Suprapubic skin (tissue), 4 donors: ENCODE measurements around the gene IGSF22. TPM values are rescaled to one million over a fixed set of nuclear protein-coding genes. Genes with fewer than 3 reads are reported as not detected.

Experiments used
- DNase-seq, 2 donors: peaks; one replicate each; pipeline ENCODE4 v3.0.0-alpha.2; 2019; ENCODE audit warnings: low spot score in 2 of 2
- H3K27ac ChIP-seq: fragments of 200-600 bp; sonication (generic); one replicate; pipeline ENCODE4 v1.5.1; 2019
- H3K27me3 ChIP-seq: fragments of 200-600 bp; sonication (generic); one replicate; pipeline ENCODE4 v1.5.1; 2019
- H3K36me3 ChIP-seq: fragments of 200-600 bp; sonication (generic); one replicate; pipeline ENCODE4 v1.5.1; 2019
- H3K4me1 ChIP-seq: fragments of 200-600 bp; sonication (generic); one replicate; pipeline ENCODE4 v1.5.1; 2019
- H3K4me3 ChIP-seq: fragments of 200-600 bp; sonication (generic); one replicate; pipeline ENCODE4 v1.5.1; 2019; ENCODE audit warnings: mild to moderate bottlenecking
- H3K9me3 ChIP-seq: fragments of 200-600 bp; sonication (generic); one replicate; pipeline ENCODE4 v1.5.1; 2019
- CTCF ChIP-seq, 2 donors: fragments of 200-600 bp in 1 of 2; fragments of 450-650 bp in 1 of 2; sonication (generic) in 1 of 2; IDR thresholded peaks; one replicate each; pipeline ENCODE4 v1.5.1; 2016 to 2019; ENCODE audit warnings: antibody characterized with exemption in 2 of 2, mild to moderate bottlenecking in 1 of 2, moderate library complexity in 1 of 2
- EP300 ChIP-seq: sonication (generic); formaldehyde crosslinking; IDR thresholded peaks from one replicate; pipeline ENCODE4 v1.6.1; 2017; ENCODE audit warnings: antibody characterized with exemption
- POLR2A ChIP-seq, 2 donors: fragments of 450-650 bp; IDR thresholded peaks; one replicate each; pipeline ENCODE4 v1.6.1; 2017; ENCODE audit warnings: antibody characterized with exemption in 2 of 2, mild to moderate bottlenecking in 2 of 2, moderate library complexity in 2 of 2
- POLR2AphosphoS5 ChIP-seq, 3 donors: sonication (generic); formaldehyde crosslinking; IDR thresholded peaks; one replicate each; pipeline ENCODE4 v1.6.1; 2017; ENCODE audit warnings: antibody characterized with exemption in 3 of 3
- WGBS: methylation state at CpG from one replicate; pipeline ENCODE4 v1.1.5; 2018; 5-methylcytosine and 5-hydroxymethylcytosine counted together
- total RNA-seq, 4 donors: library from RNA; depleted of rRNA; stranded (reverse); fragments of >200 nt; gene quantifications; one replicate each; pipeline ENCODE4 v1.1.0, GENCODE V29; 2016

IGSF22 gene
- total RNA-seq, 4 donors from 2014 or later, result 2.3 TPM; not detected in 3

GRCh38 chr11:18765554-18765953 lies 39.6 kb upstream of the IGSF22 start:
- H3K9me3 ChIP-seq, result no peaks in the 10 kb centered on the region
- WGBS, result 67% methylated on average over 3 of the region's 6 CpGs

GRCh38 chr11:18761741-18762140 lies 35.8 kb upstream of the IGSF22 start:
- WGBS, result 87% methylated on average over 11 of the region's 11 CpGs
- Histone ChIP-seq H3K27ac (no peak overlapping the region), H3K4me1 (peaks cover 6% of the 10 kb centered on the region), H3K4me3 (no peak overlapping the region), H3K27me3 (no peaks in the 10 kb centered on the region), H3K36me3 (no peaks in the 10 kb centered on the region), H3K9me3 (no peaks in the 10 kb centered on the region)
- DNase-seq, result no peak
- no peak for TF ChIP-seq CTCF (IDR thresholded peaks at IDR 0.05)
- TF ChIP-seq POLR2AphosphoS5 (IDR thresholded peaks at IDR 0.05), result no peak
- no peak for TF ChIP-seq POLR2A (IDR thresholded peaks at IDR 0.05)
- TF ChIP-seq EP300, result no peak

More at GRCh38 chr11:18765554-18765953, 39.6 kb upstream of the IGSF22 start:
- Histone ChIP-seq H3K27ac (no peak overlapping the region), H3K4me1 (peaks cover 6% of the 10 kb centered on the region), H3K36me3 (no peaks in the 10 kb centered on the region), H3K27me3 (no peaks in the 10 kb centered on the region), H3K4me3 (no peak overlapping the region)
- TF ChIP-seq EP300 (no peak), POLR2AphosphoS5 (IDR thresholded peaks at IDR 0.05) (no peak), POLR2A (IDR thresholded peaks at IDR 0.05) (no peak), CTCF (IDR thresholded peaks at IDR 0.05) (no peak)
- no peak for DNase-seq

GRCh38 chr11:18761144-18761543 lies 35.2 kb upstream of the IGSF22 start:
- H3K4me3 ChIP-seq, result no peak overlapping the region
- peaks cover 6% of the 10 kb centered on the region for H3K4me1 ChIP-seq
- H3K27ac ChIP-seq, result no peak overlapping the region
- no peak for DNase-seq
- H3K9me3 ChIP-seq, result no peaks in the 10 kb centered on the region
- WGBS, result 90% methylated on average over 3 of the region's 3 CpGs
- H3K27me3 ChIP-seq, result no peaks in the 10 kb centered on the region
- no peak for TF ChIP-seq POLR2AphosphoS5 (IDR thresholded peaks at IDR 0.05)
- no peak for TF ChIP-seq CTCF (IDR thresholded peaks at IDR 0.05)
- TF ChIP-seq POLR2A (IDR thresholded peaks at IDR 0.05), result no peak
- no peak for TF ChIP-seq EP300
- no peaks in the 10 kb centered on the region for H3K36me3 ChIP-seq

GRCh38 chr11:18757811-18758210 lies 31.8 kb upstream of the IGSF22 start:
- WGBS, result 39% methylated on average over 3 of the region's 3 CpGs
- TF ChIP-seq POLR2AphosphoS5 (IDR thresholded peaks at IDR 0.05) (no peak), POLR2A (IDR thresholded peaks at IDR 0.05) (no peak)
- no peaks in the 10 kb centered on the region for H3K4me1 ChIP-seq
- no peak for DNase-seq
- no peak overlapping the region for H3K4me3 ChIP-seq
- H3K36me3 ChIP-seq, result no peaks in the 10 kb centered on the region
- H3K27ac ChIP-seq, result no peak overlapping the region
- H3K27me3 ChIP-seq, result no peaks in the 10 kb centered on the region
- H3K9me3 ChIP-seq, result no peaks in the 10 kb centered on the region

- Histone ChIP-seq H3K27ac (no peak overlapping the region), H3K27me3 (no peaks in the 10 kb centered on the region), H3K36me3 (no peaks in the 10 kb centered on the region), H3K4me1 (no peaks in the 10 kb centered on the region), H3K9me3 (no peaks in the 10 kb centered on the region), H3K4me3 (no peak overlapping the region)
- DNase-seq, result no peak
- no peak for TF ChIP-seq EP300
- TF ChIP-seq POLR2AphosphoS5 (IDR thresholded peaks at IDR 0.05), result no peak
- no peak for TF ChIP-seq CTCF (IDR thresholded peaks at IDR 0.05)
- no peak for TF ChIP-seq POLR2A (IDR thresholded peaks at IDR 0.05)
- 79% methylated on average over 2 of the region's 2 CpGs for WGBS
These were observed 30.9 kb upstream of the IGSF22 start for GRCh38 chr11:18756889-18757288.

- no peak for DNase-seq
- Histone ChIP-seq H3K27ac (no peak overlapping the region), H3K9me3 (no peaks in the 10 kb centered on the region), H3K27me3 (no peaks in the 10 kb centered on the region), H3K36me3 (no peaks in the 10 kb centered on the region), H3K4me3 (no peak overlapping the region), H3K4me1 (peaks cover 12% of the 10 kb centered on the region)
- TF ChIP-seq POLR2A (IDR thresholded peaks at IDR 0.05) (no peak), EP300 (no peak), CTCF (IDR thresholded peaks at IDR 0.05) (no peak), POLR2AphosphoS5 (IDR thresholded peaks at IDR 0.05) (no peak)
- 74% methylated on average over 4 of the region's 5 CpGs for WGBS
These were observed 28.3 kb upstream of the IGSF22 start for GRCh38 chr11:18754308-18754707.
